ENCODE measurements around the gene LRRC63.

GRCh38 chr13:46318986-46319385, 107.3 kb downstream of the LRRC63 start:
- TF ChIP-seq ELF4 (IDR thresholded peaks at IDR 0.05) = no peak
- TF ChIP-seq NFRKB (IDR thresholded peaks at IDR 0.05) = no peak
- TF ChIP-seq FOXK2 (IDR thresholded peaks at IDR 0.05) = no peak
- no peak for TF ChIP-seq HDGF (IDR thresholded peaks at IDR 0.05; ENCODE audit: borderline replicate concordance)
- no peak for TF ChIP-seq FOXM1 (IDR thresholded peaks at IDR 0.05; ENCODE audit: borderline replicate concordance)
- TF ChIP-seq SP1 (IDR thresholded peaks at IDR 0.05) = no peak
